ENCODE results near the gene RNF43.

The RNF43 gene

DNA sequence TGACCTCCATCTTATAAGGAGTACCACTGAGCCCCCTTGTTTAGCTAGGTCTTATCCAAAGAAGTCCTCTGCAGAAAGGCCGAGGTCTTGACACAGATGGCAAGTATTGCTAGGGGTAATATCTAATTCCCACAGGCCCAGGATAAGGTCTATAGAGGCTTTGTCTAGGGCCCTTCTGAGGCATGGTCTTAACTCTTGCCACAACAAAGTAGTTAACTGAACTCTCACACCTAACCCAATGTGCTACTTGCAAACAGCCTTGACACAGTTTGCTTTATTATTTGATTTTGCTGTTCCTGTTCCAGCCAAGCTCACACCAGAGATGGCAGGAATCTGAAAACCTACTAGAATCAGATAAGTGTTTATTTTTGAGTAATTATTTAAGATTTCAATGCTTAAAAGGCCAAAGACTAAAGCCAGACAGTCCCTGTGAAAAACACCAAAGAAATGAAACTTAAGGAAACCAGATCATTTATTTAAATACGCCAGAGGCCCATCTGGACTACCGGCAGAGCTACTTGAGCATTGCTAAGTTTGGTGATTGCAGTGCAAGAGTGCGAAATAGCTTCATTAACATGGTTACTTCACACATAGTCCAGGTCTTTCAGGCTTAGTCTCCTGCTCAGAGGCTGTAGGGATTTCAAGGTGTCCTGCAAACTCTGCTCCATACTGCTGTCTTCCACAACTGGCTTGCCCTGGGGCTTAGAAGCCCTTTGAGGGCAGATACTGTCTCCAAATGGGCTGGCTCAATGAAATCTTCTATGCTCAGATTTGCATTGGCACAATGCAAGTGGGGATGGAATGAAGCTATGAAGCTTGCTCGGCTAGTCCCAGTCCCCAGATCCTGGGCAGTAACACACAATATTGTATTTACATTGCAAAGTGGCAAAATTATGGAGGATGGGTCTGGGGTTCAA, 36.9 kb downstream of the RNF43 start:
- no peak for DNase-seq

DNA sequence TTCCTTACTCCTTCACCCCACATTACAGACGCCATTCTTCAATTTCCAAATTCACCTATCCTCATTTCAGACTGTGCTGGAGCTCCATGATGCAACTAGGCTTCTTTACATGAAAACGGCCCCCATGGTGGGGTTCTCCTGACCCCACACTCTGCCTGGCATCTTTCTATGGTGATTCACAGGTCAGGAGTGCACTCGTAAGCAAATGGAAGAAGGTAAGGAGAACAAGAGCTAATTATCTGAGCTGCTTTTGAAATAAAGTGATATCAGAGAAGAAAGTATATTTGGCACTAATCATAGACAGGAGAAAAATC, 37.9 kb downstream of the RNF43 start:
- DNase-seq: no peak

DNA sequence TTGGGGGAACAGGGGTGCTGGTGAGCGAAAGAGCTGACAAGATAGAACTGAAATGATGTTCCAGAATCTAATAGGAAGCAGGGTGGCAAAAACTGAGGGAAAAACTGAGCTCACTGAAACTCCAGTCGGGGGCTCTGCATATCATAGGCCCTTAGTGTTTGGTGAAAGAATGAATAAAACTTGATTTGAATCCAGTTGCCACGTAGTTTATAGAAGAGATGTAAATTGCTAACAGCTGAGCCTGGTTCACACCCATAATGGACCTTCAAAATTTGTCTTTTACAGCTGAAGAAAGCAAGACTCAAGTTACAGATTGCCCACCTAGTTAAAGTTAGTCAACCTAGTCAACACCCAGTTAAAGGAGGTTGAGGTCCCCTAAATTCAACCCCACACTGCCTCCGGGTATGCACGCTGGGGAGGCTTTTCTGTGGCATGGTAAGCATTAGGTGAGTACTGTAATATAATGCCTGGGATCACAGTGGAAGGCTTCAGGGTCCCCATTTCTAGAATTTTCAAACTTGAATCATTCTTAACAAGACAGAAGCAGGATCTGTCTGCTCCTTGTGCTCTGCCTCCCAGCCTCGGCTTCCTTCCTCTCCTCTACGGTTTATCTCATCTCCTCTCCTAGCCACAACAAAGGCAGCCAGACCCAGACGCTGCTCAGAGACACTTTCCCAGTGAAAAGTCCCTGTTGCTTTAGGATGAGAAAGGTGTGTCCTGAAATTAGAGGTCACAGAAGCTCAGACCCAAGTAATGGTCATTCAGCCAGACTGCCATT, 38.4 kb downstream of the RNF43 start:
- DNase-seq: no peak

DNA sequence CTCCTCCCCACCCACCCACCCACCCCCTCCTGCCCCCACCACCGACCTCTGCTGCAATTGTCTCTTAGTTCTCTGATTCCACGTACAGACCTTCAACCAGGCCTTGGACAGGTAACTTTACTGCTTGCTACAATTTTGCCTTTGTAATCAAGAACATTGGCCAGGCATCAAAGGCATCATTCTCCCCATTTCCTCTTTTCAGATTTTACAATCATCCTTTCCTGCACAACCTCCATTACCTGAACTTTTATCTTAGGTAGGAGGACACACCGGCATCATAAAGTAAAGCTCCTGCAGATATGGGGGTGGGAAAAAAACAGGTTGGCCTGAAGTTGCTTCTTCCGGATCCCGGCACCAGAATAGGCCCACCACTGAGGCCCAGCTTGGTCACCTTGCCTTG, 39.7 kb downstream of the RNF43 start:
- DNase-seq: no peak

DNA sequence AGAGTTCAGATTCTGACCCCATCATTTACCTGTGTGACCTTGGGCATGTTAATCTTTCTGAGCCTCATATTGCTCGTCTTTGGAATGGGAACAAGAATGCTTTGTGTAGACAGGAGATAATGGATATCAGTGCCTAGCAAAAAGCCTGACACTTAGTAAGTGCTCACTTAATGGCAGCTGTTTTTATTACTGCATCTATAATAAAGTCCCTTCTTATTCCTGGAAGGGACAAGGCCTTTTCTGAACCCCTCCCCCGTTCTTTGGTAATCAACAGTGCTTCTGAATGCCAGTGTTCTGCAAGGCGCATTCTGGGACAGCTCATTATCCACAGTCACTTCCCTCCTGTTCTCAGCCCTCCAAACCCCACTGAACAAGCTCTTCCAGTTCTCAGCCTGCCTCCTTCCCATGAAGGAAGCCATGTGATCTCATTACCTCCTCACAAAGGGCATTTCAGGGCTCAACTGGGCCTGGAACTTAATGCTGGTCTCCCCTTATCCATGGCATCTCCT, 40.2 kb downstream of the RNF43 start:
- no peak for DNase-seq

DNA sequence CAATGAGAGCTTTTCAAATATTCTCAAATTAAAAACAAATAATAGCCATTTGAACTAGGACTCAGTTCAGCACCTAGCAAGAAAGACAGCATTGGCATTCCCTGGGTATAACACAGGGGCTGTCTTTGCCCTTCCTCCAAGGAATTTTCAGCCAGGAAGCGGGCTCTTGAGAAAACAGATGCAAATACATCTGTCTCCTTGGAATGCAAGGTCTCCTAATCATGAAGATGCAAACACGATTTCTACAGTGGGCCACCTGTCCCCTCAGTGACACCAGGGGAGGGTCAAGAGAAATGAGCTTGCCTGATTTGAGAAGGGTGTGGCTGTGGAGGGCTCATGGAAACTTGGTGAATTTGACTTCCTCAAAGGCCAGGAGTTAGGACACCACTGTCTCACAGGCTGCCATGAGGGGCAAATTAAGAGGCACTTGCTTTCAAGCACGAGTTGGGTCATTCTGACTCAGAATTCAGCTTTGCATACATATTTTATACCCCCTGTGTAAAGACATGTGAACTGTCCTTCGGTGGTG, 40.8 kb downstream of the RNF43 start:
- no peak for DNase-seq

DNA sequence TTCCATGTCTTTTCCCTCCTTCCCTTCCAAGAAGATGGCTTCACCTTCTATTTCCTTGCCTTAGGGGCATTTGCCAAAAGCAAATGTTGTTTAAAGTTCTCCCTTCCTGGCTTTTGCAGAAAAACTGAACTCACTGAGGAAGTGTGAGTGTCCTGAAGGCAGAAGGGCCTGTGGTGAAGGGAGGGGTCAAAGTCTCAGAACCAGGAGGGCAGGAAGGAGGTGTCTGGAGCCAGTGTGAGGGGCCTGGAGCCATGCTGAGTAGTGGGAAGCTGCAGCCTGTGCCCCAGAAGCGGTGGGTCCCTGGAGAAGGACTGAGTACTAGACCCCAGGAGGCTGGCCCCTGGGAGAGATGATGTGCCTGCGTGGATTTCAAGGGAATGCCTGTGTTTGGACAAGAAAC, 41.5 kb downstream of the RNF43 start:
- DNase-seq: no peak

DNA sequence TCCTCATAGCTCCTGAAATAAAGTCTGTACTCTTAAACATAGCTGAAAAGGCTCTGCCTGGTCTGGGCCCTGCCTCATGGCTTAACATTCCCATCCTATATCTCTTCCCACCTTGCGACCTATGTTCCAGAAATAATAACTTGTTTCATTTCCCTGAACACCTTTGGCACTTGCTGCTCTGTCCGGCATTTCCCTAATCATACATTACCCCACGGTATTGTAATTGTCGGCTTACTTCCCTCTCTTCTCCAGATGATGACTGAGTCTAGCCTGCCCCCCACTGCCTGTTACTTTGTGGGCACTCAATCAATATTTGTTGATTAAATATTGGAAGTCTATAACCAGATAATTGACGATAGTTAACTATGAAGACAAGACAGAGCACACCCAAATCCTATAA, 42.1 kb downstream of the RNF43 start:
- DNase-seq: no peak

DNA sequence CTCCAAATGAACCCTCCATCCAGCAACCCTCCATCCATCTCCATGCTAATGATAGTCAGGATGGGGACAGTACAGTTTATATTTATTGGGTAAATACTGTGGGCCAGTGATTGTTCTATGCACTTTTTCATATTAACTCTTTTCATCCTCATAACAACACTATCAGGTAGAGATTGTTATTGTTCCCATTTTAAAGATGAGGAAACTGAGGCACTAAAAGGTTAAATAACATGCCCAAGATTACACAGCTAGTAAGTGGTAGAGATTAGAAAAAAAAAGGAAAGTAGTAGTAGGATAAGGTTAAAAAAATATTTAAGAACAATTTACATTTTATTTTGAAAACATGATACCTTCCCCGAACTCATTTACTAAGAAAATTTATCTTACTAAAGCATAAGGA, 43.4 kb downstream of the RNF43 start:
- no peak for DNase-seq

DNA sequence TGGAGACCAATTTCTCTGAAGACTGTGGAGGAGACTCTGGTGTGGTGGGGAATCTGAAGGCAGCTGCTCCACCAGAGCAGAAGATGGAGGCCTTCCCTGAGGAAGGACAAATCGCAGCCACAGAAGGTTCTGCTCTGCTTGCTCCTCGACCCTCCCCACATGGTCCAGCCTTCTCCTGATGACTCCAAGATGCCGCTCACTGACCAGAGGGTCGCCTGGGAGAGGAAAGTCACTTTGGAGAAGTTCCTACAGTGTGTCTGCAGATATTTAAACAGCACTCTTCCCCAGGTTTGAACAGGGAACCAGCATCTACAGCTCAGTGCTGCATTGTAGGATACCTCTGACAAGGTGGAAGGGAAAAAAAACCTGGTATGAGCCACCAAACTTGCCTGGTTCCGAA, 44.3 kb downstream of the RNF43 start:
- no peak for DNase-seq

DNA sequence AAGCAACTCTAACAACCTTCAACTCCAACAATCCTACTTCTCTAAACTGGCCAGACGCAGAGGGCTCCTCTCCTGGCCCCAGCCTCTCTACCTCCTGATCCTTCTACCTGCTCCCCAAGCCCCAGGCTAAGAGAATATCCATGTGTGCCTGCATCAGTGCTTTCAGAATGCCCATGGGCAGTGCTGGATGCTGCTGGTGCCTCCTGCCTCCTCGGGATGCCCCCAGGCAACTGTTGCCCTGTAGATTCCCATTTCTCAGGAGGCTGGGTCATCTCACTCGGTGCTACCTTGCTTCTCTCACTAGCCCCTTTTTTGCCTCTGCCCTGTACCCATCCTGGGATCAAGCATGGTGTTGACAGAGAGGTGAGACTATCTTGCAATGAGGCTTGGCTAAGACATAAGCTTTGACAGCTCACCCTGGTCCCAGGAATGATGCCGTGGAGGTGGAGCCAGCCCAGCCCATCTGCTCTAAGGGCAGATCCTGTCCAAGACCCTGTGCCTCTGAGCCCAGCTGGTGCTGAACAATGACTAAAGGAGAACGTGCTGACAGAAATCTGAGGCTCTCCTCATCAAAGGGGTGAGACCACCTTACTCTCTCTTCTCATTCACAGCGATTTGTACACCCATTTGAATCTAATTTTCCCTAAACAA, 45.9 kb downstream of the RNF43 start:
- DNase-seq: no peak

DNA sequence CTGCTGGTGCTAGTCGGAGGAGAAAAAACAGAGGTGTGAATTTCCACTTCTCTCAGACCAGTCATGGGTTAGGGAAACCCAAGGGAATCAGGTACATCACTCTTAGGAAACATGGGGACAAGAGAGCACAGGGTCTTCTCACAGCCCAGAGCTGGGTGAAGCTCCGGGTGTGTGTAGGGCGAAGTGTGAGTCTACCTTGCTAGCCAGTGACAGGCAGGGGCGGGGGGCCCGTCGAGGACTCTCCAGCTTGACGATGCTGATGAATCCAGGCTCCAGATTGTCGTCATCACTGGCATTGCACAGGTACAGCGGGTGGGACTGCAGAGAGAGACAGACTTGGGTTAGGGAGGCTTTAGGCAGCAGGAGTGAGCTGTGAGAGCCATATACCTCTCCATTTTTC, 46.6 kb downstream of the RNF43 start:
- no peak for DNase-seq

DNA sequence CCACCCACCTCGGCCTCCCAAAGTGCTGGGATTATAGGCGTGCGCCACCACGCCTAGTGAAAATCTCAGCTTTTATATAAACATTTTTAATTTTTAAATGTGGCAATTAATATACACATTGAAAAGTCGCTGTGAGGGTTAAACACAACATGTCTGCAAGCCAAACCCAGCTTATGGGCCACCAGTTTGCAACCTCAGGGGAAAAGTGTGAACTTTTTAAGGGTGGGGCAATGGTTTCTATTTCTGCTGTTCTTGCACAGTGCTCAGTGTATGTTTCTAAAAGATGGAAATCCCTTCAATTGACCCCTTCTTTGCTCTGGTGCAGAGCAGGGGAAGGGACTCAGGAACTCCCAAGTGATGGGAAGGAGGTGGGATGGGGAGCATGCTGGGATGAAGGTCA, 47.0 kb downstream of the RNF43 start:
- DNase-seq: no peak

DNA sequence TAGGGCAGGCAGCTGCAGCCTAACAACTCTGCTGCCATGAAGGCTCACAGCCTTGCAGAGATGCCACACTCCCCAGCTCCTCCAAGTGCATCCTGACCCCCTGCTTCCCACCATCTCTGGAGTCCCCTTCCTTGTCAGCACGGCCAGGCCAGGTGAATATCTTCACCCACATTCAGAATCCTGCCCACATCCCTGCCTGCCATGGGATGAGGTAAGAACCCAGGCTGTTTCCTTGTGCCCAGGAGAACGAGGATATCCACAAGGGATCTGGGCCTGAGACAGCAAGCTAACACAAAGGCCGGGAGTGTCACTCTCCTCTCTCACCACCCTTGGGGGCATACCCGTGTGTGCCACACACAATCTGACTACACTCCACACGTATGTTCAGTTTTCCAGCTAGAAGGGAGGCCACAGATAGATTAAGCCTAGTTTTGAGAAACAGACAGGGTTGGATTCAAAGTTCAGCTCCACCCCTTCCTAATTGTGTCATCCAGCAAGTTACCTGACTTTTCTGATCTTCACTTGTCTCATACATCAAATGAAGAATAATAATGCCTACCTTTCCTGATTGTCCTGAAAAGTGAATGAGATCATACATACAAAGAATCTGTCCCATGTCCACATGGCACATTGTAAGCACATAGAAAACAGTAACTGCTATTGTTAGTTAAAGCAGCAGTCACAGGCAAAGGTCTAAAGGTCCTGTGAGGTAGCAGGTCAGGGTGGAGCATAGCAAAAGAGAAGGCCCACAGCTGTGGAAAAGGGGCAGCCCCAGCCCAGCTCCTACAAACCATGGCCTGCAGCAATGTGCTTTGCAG, 47.9 kb downstream of the RNF43 start:
- no peak for DNase-seq

DNA sequence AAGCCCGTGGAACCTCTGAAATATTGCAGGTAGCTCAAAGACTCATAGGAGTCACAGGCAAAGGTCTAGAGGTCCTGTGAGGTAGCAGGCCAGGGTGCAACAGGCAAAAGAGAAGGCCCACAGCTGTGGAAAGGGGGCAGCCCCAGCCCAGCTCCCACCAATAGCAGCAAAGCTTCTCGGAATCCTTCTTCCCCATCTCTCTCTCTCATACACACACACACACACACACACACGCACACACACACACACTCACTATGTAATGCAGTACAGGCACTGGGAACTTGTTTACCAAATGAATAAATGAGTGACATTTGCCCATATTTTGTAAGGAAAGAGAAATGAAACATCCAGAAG, 48.5 kb downstream of the RNF43 start:
- no peak for DNase-seq
